ENCODE data around the gene TSPAN18.
"Not testable (repeated sequence)": the region's sequence is repeated elsewhere in the genome, so short reads cannot be mapped to it uniquely, and the experiment has no call there.

TSPAN18 gene

GRCh38 chr11:44868455-44869421 is 142.0 kb downstream of the TSPAN18 start:
- no peak for DNase-seq (ENCODE audit: low spot score)

DNA sequence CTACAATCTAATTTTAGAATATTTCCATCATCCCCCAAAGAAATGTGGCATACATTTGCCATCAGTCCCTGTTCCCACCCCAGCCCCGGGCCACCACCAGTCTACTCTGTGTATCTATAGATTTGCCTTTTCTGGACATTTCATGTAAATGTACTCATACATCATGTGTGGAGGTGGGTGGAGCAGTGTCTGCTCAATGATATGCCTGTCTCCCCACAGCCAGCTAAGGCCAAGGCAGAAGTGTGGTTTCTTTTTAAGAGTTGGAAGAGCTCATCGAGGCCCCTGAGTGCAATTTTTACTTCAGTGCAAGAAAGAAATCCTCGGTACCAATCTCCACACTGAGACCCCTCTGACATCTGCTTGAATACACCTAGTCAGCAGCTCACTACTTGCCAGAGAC is 143.4 kb downstream of the TSPAN18 start:
- DNase-seq (ENCODE audit: low spot score) = no peak

DNA sequence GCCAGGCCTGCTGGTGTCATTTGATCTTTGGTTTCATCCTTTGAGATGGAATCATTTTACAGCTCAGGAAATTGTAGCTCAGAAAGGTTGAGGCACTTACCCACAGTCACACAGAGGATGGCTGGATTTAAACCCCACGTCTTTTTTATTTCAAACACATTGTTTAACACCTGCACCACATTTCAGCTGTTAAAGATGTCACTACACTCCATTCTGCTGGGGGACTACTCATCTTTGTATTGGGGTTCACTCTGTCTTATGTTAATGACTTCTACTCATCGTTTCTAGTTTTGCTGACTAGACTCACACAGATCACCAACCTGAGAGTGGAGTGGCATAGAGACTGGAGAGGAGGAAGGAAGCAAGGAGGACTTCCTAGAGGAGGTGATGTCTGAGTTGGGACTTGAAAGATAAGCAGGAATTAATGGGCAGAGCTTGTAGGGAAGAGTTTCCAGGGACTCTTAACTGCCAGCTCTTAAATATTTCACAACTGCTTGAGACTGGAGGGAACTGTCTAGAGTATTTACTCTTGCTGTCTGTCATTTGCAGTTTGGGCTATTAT is 143.9 kb downstream of the TSPAN18 start:
- no peak for DNase-seq (ENCODE audit: low spot score)

DNA sequence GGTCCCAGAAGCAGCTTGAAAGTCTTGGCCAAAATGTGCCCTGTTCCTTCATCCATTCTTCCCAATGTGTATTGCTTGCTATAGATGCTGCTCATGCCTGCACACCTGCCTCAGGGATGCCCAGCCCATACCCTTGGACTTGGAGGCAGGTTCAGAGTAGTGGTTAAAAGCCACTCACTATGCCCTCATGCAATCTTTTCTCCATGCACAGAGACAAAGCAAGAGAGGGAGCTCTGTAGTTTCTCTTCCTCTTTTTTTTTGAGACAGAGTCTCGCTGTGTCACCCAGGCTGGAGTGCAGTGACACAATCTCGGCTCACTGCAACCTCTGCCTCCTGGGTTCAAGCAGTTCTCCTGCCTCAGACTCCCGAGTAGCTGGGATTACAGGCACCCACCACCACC is 144.9 kb downstream of the TSPAN18 start:
- not testable (repeated sequence) for DNase-seq (ENCODE audit: low spot score)

GRCh38 chr11:44872556-44872955 is 145.8 kb downstream of the TSPAN18 start:
- DNase-seq (ENCODE audit: low spot score) = no peak

DNA sequence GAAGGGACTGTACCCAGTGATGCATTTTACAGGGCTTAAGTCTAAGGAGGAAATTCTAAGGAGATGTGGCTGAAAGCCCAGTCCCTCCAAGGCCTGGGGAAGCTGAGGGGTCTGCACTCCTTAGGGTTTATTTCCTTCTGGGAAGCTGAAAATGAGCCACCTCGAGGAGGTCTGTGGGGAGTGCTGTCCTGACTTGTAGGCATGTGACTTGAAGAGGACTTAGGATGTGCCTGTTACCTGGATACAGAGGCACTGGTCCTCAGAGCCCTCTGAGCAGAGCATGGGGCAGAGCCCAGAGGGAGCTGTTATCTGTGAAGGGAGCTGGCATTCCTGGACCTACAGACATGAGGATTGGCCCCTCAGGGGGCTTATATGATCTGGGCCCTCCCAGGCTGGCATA is 146.8 kb downstream of the TSPAN18 start:
- no peak for DNase-seq (ENCODE audit: low spot score)

- DNase-seq (ENCODE audit: low spot score) = no peak
Measured at GRCh38 chr11:44874284-44874683, 147.5 kb downstream of the TSPAN18 start.

DNA sequence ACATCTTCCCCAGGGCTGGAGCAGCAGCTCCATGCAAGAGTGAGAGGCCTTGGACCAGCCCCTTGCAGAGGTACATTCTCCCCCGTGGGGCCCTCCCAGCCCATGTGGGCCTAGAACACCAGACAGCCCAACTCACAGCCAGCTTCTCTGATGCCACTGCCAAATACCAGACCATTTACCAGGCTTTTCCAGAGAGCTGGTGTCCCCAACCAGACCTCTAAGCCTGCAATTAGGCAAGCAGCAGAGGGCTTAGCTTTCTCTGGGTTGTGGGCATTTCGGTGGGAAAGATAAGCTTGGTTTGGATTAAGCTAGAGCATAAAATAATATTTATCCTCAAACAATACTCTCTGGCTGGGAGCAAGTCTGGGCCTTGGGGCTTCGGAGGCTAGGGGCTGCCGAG is 148.3 kb downstream of the TSPAN18 start:
- DNase-seq (ENCODE audit: low spot score) = no peak

DNA sequence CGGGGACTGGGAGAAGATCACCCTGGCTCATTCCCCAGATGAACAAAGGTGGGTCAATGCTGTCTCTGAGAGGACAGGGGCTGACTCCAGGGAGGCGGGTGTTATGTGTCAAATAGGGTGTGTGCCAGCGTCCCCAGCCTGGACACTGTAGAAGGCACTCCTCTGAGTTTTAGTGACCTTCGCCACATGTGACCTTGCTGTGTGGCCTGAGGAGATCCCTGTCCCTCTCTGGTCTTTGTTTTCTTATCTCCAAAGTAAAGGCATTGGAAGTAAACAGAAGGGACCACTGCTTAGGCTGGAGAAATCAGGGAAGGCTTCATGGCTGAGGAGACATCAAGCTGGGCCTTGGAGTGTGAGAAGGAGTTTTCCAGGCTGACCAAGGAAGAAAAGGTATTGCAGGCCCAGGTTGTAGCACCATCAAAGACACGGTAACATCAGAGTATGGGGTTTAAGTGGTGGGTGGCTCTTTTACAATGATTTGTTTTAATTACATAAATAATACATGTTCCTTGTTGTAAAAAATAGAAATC is 149.5 kb downstream of the TSPAN18 start:
- no peak for DNase-seq (ENCODE audit: low spot score)

DNA sequence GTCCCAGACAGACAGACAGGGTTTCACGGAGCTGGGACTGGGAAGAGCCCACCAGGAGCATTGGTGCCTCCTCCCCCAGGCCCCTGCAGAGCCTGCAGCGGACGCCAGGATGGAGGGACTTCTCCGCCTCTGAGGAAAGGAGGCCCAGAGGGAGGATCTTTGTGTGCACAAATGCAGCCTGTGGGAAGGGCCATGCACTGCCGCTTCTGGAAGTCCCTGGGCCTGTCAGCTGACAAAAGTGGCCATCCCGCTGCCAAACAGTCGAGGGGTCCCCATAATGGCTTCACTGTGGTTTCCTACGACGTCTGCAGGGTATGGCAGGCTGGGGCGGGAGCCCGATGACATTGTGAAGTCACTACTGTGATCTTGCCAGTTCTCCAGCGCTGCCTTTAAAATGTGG is 150.1 kb downstream of the TSPAN18 start:
- no peak for DNase-seq (ENCODE audit: low spot score)

DNA sequence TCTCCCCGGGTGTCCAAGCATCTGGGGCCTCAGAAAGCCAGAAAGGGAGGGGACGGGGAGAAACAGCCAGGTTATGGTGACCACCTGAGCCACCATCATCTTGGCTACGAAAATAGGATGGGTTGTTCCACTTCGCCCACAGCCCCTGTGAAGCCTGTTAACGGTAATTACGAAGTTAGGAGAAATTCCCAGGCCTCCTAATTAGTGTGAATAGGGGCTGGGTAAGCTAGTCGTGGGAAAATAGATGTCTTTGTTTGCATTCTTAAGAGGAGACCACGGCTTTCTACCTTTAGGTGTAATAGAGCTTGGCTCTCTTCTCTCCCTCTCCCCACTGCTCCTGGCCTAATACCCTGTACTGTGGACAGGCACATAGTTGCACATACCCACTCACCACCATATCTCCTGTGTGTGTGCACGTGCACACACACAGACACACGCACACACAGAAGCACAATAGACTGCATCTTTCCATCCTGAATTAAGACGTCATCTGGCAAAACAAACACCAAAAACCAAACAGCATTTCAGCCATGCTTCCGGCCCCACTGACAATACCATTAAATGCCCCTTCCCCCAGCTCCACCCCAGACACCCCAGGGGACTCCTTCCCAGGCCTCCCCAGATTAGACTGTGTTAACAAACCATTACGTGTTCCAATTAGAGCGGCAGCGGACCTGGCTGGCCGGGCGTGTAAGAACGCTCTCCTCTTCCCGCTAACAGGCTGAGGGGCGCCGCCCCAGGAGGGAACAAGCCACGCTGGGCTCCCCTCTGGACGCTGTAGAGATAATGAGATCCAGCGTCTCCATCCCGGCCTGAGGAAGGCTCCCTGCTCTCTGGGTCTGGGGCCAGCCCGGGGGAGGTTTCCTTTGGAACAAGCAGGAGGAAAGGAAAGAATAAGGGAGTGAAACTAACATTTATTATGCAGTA is 151.1 kb downstream of the TSPAN18 start:
- DNase-seq (ENCODE audit: low spot score) = no peak

- DNase-seq (ENCODE audit: low spot score) = no peak
Measured at GRCh38 chr11:44878711-44879110, 151.9 kb downstream of the TSPAN18 start.

GRCh38 chr11:44879432-44879831 is 152.7 kb downstream of the TSPAN18 start:
- no peak for DNase-seq (ENCODE audit: low spot score)

GRCh38 chr11:44880511-44880910 is 153.7 kb downstream of the TSPAN18 start:
- DNase-seq (ENCODE audit: low spot score) = no peak

- no peak for DNase-seq (ENCODE audit: low spot score)
Measured at GRCh38 chr11:44880953-44881352, 154.2 kb downstream of the TSPAN18 start.

- DNase-seq (ENCODE audit: low spot score) = no peak
Measured at GRCh38 chr11:44883277-44883676, 156.5 kb downstream of the TSPAN18 start.

GRCh38 chr11:44884056-44884455 is 157.3 kb downstream of the TSPAN18 start:
- no peak for DNase-seq (ENCODE audit: low spot score)

DNA sequence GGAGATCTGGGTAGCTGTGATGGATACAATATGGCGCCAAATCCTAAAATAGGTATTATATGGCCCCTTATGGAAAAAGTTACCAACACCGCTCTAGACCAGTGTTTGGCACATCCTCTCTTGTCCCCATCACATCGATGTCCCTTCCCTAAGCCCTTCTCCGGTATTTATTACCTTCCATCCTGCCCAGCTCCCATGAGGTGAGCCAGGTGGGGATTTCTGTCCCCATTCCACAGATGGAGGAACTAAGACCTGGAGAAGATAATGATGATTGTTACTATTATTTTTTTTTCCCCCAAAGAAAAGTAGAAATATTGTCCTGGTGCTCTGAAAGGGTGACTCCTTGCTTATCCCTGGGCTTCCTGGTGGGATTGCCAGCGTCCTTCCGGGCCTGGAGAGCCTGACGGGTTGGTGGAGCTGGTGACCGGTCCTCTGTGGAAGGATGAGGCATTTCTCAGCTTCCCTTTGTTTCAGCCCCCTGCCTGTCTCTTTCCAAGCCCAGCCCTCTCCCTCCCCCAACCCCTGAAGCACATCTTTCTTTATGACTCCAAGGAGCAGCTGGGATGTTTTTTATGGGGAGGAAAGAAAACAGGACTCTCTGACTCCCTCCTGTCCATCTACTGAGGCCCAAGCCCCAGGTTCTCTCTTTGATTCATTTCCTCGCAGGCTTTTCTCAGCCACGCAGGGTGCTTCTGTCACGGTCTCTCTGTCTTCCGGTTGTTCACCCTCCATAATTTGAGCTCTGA is 158.5 kb downstream of the TSPAN18 start:
- no peak for DNase-seq (ENCODE audit: low spot score)

GRCh38 chr11:44885919-44886789 is 159.4 kb downstream of the TSPAN18 start:
- DNase-seq (ENCODE audit: low spot score) = no peak

GRCh38 chr11:44886790-44887140 is 160.0 kb downstream of the TSPAN18 start:
- DNase-seq (ENCODE audit: low spot score) = peak; percentile 45

GRCh38 chr11:44887636-44888035 is 160.9 kb downstream of the TSPAN18 start:
- DNase-seq (ENCODE audit: low spot score) = no peak
